ENCODE results near the gene GPER1.

GPER1 gene

DNA sequence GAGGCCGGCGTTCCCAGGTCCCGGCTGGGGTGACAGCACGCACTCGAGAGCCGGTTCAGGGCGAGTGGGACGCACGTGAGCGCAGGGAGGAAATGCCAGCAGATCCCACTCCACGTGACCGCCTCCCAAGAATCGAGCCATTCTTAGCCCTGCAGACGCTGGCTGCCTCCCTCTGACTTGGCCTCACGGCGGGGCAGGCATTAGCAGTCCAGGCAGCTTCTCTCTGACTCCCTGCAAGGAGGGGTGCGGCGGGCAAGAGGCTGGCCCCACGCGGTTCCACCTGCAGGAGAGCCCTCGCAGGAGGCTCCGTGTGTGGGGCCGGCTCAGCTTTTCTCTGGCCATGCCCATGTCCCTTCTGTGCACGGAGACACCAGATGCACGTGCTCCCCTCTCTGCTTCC, 33.5 kb upstream of the GPER1 start:
- no peak for DNase-seq

DNA sequence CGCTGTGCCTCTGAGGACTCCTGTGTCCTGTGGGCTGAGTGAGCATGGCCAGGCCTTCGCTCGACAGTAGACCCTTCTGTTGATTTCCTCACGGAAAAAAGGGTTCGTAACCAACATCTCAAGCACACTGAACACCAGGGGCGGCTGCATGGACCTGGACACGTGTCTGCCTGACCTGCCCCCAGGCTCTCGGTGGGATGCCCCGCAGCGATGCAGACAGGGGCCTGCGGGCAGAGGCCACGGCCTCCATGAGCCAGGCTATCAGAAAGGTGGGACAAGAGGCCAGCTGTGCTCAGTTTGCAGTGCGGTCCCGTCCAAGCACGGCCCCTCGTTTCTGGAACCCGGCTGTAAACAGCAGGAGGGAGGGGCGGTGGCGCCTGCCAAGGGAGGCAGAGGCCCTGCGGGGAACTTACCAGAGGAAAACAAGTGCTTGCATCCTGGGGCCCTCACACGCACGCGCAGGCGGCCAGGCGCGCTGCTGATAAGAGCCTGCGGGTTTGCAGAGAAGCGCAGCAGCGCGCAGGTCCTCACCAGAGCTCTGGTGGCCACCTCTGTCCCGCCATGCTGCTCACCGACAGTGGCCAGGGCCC, 33.0 kb upstream of the GPER1 start:
- DNase-seq: peak; percentile 63

DNA sequence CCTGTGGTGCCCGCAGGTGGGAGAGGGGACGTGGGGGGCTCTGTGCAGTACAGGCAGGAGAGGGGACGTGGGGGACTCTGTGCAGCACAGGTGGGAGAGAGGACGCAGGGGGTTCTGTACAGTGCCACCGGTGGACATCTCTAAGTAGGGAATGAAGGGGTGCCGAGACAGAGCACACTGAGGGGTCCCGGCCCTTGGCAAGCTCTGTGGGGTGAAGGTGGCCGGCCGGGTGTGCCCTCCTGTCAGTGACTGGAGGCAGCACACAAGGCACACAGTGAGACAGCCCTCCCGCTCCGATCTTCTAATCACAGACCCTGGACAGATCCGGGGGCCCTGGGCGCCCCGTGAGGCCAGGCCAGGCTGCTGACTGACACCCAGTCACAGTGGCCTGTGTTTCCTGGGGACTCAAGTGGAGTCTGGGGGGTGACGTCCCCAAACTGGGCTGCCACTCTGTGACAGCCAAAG, 32.4 kb upstream of the GPER1 start:
- DNase-seq: no peak

DNA sequence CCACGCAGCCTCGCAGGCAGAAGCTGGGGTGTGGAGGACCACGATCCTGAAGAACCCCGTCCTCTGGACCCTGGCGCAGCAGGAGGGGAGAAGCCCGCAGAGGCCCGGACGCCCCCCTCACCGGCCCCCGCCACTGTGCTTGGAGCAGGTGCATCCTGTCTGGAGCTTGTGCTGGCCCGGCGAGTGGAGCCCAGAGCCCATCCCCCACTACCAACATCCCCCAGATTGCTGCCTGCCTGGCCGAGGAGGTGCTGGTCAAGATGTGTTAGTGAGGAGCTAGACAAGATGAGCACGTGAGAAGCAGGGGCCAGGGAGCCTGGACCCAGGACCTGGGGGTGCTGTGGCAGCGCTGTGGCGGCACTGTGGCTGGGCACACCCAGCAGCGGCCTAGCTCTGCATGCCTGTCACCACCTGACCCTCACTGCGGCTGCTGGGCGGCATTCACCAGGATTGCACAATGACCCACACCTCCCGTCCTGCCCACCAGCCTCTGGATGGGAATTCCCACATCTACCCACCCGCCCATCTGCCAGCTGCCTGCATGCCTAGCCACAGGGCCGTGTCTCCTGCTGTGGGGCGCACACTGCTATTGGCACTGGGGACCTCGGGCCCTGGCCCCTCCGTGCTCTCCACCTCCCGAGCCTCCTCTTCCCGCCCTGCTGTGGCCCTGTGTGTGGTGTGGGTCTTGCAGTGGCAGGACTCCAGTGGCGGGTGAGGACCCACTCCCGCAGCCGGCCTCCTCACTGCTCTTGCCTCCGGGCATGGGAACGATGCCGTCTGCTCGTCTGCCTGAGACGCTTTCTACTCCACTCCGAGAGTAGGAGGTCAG, 31.7 kb upstream of the GPER1 start:
- no peak for DNase-seq

DNA sequence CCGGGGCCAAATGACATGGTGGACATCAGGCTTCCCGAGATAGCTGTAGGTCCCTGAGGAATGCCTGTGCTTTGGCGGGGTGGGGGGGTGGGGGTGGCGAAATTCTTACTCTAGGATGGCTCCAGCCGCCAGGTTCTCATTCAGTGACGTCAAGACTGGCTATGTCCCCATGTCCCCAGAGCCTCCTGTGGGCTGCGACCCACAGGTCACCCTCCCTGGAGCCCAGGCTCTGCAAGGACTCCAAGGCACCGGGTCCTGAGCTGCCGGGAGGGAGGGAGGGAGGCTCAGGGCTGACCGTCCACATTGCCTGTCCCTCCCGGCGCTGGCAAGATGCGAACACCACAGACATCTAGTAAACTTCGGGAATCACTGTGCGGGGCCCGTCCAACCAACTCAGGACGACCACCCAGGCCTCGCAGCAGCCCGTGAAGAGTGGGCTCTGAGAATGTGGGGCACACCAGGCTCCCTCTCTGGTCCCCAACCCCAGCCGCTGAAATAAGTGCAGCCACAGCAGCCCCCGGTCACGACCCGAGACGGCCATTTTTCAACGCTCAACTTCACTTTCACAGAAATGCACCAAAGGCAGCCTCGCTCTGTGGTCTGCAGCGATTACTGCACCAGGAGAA, 31.0 kb upstream of the GPER1 start:
- DNase-seq: no peak

DNA sequence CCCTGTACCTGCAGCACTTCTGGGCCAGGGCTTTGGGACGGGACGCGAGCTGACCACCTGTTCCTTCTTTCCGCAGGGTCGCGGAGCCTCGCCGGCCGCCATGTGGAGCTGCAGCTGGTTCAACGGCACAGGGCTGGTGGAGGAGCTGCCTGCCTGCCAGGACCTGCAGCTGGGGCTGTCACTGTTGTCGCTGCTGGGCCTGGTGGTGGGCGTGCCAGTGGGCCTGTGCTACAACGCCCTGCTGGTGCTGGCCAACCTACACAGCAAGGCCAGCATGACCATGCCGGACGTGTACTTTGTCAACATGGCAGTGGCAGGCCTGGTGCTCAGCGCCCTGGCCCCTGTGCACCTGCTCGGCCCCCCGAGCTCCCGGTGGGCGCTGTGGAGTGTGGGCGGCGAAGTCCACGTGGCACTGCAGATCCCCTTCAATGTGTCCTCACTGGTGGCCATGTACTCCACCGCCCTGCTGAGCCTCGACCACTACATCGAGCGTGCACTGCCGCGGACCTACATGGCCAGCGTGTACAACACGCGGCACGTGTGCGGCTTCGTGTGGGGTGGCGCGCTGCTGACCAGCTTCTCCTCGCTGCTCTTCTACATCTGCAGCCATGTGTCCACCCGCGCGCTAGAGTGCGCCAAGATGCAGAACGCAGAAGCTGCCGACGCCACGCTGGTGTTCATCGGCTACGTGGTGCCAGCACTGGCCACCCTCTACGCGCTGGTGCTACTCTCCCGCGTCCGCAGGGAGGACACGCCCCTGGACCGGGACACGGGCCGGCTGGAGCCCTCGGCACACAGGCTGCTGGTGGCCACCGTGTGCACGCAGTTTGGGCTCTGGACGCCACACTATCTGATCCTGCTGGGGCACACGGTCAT, 30.3 kb upstream of the GPER1 start:
- no peak for DNase-seq

DNA sequence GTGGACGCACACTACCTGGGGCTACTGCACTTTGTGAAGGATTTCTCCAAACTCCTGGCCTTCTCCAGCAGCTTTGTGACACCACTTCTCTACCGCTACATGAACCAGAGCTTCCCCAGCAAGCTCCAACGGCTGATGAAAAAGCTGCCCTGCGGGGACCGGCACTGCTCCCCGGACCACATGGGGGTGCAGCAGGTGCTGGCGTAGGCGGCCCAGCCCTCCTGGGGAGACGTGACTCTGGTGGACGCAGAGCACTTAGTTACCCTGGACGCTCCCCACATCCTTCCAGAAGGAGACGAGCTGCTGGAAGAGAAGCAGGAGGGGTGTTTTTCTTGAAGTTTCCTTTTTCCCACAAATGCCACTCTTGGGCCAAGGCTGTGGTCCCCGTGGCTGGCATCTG, 29.6 kb upstream of the GPER1 start:
- DNase-seq: no peak

DNA sequence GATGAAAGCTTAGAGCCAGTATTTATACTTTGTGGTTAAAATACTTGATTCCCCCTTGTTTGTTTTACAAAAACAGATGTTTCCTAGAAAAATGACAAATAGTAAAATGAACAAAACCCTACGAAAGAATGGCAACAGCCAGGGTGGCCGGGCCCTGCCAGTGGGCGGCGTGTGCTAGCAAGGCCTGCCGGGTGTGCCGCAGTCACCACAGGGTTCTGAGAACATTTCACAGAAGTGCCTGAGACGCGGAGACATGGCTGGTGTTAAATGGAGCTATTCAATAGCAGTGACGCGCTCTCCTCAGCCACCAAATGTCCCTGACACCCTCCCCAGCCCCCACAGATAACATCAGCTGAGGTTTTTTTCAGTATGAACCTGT, 29.1 kb upstream of the GPER1 start:
- DNase-seq: no peak

DNA sequence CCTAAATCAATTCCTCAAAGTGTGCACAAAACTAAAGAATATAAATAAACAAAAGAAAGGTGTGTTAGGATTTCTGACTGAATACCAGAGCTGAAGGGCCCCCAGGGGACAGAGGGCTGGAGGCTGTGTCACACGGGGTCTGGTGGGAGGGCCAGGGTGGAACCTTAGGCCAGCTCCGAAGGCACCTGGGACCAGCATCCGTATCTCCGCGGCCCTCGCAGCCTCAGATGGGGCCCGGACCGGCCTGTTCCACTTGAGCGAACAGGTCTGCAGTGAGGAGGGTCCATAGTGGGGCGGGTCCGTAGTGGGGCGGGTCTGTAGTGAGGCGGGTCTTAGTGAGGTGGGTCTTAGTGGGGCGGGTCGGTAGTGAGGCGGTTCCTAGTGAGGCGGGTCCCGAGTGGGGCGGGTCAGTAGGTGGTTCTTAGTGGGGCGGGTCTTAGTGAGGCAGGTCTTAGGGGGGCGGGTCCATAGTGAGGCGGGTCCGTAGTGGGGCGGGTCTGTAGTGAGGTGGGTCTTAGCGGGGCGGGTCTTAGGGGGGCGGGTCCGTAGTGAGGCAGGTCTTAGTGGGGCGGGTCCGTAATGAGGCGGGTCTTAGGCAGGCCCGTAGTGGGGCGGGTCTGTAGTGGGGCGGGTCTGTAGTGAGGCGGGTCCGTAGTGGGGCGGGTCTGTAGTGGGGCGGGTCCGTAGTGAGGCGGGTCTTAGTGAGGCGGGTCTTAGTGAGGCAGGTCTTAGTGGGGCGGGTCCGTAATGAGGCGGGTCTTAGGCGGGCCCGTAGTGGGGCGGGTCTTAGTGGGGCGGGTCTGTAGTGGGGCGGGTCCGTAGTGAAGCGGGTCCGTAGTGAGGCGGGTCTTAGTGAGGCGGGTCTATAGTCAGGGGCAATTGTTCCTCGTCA, 28.5 kb upstream of the GPER1 start:
- no peak for DNase-seq

DNA sequence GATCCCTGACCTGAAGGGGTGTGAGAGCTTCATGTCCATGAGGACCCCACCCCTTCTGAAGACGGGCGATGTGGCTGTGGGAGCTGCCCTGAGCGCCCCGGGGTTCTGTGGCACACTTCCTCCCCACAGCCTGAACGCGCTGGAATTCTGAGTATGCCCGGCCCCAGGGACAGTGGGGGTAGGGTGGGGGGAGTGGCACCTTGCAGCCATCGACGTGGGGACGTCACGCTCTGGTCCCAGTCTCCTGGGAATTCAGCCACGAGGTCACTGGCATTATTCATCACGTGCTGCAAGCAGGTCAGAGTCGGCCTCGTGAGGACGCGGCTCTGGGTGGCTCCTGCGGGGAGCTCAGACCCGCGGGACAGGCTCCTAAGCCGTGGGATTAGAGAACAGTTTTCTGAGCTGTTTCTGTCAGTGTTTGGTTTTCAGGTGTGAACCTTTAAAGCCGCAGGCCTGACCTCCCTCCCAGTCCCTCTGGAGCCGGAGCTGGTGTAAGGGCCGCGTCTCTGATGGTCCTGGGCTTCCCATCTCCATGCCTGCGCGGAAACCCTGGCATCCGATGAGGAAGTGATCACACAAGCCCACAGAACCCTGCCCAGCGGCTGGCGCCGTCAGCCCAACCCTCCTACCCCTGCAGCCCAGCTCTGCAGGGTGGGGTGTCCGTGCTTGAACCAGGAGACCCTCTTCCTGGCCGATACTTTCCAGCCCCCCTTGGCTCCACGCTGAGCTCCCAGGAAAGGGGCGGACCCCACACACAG, 27.4 kb upstream of the GPER1 start:
- no peak for DNase-seq

DNA sequence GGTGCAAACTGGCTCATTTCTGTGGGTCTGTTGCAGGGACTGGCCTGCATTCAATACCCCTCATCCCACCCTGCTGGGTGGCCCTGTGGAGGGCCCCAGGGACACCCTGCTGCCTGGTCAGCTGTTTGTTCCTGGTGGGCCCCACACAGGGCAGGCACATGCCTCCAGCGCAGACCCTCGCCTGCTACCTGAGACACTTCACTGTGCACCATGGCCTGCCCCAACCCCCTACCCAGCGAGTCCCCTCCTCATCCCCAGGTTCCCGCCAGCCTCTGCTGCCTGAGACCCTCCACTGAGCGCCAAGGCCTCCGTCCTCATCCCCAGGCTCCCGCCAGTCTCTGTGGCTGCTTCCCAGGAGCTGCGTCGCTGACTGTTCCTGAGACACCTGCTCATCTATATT, 26.7 kb upstream of the GPER1 start:
- no peak for DNase-seq

DNA sequence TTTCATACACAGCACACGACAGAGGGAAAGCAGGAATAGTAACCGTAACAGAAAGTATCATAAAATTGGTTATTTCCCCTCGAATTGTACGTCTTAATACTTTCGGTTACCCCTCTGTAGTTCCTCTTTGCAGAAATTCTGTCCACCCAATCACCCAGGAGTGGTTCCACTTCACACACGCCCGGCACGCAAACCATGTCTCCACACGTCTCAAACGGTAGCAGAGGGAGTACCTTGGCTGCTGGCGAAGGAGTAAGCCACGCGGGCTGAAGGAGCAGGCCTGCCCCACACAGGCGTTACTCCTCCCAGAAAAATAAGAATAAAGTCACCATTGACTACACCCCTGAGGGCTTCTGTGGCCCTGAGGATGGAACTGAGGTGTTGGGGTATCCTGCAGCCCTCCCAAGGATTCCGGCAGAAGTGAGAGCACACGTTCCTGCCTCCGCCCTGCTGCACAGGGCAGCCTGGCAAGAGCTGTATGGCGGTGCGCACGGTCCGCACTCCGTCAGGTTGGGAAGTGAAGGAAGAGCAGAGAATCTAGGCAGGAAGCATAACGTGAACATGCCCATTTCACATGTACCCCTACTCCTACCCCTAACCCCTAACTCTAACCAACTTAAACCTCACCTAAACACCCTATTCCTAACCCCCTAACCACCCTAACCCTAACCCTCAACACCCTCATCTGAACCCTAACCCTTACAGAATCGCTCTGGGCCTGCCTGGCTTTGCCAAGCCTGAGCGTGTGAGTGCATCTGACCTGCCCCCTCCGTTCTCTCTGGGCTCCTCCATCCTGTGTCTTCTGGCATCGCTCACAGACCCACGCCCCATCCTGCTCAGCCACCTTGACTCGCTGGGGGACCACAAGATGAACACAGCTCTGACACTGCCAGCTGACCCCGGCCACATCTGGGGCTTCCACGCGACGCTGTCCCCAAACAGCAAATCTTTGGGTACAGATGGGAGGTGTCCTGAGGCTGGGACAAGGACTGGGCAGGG, 25.3 kb upstream of the GPER1 start:
- DNase-seq: no peak

DNA sequence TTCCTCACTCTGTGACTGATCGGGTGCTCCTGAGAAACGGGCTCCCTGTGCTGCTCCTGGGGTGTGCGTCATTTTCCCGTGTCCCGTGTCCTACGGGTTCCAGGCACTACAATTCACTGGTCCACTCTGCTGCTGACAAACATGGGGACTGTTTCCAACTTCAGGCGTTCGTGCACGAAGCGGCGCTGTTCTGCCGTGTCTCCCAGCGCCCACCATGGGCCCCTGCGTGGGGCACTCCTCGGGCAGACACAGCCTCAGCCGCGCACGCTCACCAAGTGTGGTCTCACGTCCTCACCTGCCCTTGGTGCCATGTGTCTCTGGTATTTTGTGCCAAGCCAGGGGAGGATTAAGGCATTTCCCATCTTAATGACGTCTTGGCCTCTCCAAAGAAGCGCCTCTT, 24.6 kb upstream of the GPER1 start:
- no peak for DNase-seq

DNA sequence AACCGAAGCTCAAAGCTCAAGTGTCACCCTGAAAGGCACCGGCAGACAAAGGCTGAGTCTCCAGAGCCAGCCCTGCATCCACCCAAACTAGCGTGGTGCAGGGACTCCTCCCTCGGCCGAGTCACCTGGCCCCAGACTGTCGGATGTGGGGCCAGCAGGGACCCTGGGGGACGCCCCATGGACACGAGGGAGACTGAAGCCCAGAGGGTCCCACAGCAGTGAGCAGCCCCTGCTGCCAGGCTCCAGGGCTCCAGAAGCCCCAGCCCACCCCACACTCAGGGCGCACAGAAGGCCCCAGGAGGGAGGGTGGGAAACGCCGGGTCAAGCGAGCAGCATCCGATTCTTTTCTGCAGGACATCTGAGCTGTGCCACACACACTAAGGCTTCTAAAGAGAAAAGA, 23.3 kb upstream of the GPER1 start:
- no peak for DNase-seq

DNA sequence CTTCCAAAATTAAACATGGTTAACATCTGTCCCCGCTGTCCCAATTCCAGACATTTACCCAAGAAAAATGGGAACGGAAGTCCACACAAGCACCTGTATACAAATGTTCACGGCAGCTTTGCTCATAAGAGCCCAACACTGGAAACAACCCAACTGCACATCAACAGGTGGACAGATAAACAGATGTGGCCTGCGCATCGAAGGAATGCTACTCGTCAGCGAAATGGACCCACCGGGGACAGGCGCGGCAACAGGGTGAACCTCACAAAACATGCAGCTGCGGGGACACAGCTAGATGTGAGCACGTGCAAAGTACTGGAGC, 22.7 kb upstream of the GPER1 start:
- no peak for DNase-seq

DNA sequence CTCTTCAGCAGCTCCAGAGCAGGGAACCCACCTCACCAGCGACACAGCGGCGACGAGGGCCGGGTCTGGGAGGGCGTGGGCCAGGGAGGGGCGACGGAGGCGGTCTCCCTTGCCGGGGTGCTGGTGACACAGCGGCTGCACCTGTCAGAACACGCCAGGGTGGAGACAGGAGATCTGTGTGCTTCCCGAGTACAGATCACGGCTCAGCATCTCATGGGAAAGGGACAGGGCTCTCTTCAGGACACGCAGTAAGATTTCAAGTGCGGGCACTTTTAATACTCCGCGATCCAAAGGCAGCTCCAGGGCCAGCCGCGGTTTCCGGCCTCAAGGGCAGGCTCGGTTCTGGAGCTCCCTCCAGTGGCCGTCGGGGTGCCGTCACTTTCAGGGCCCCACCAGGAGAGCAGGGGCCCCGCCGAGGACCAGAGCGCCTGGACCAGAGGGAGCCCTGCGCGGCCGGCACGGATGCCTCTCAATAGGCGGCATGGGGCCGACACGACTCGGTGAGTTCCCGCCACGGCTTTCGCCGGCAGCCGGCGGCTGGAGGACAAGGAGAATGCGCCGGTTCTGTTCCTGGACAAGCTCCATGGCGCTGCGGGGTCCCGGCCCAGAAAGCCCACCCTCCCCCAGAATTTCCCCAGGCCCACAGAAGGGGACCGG, 22.2 kb upstream of the GPER1 start:
- DNase-seq: peak; percentile 81

DNA sequence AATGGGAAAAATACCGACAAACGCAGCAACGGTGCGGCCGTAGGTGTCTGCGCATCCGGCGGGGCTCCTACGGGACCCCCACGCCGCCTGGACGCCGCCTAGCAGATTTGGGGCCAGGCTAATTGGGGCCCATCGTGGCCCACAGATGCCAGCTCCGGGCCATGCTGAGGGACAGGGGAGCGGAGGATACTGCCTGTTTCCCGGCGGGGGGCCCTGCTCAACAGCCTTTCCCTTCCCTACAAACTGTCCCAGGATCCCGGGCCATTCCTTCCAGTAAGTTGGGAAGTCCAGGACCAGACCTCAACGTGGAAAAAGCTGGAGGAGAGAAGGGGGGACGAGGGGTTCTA, 21.7 kb upstream of the GPER1 start:
- no peak for DNase-seq

DNA sequence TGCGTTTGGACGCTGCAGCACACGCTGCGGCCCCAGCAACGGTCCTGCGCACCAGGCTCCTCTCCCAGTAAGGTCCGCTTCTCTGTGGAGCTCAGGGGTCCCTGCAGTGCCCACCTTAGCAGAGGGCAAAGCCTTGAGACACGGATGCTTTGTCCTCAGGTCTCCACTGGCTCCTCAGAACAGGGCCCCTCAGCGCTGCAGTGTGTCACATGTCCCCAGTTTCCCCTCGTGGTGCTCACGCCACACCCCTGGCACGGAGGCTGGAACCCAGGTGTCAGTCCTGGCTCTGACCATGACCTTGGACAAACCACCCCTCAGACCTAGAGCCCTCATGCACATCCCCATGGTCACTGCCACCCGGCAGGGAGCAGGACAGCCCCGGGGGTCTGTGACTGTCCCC, 19.9 kb upstream of the GPER1 start:
- DNase-seq: no peak

DNA sequence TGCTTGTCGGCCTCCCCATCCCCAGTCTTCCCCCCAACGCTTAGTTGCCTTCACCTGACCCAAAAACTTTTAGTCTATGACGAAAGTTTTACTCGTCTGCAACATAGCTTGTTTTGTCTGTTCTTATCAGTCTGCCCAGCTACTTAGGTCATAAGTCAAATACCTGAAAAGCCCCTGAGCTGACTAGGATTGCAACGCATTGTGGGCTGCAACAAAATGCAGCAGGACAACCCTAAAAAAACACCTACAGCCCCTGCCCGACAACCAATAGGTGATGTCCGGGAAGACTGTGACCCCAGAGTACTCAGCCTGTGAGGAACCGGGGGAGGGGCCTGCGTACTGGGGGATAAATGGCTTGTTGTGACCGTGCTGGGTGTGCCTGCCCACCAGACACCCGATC, 19.3 kb upstream of the GPER1 start:
- DNase-seq: no peak

DNA sequence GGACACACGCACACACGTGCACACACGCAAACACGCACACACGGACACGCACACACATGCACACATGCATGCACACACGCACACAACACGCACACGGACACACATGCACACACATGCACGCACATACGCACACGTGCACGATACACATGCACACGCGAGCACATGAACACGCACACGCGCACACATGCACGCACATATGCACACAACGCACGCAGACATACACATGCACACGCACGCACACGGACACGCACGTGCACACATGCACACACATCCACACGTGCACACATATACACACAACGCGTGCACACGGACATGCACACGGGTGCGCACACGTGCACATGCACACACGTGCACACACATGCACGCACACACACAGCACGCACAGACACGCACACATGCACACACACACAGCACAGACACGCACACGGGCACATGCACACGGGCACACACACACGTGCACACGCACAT, 17.3 kb upstream of the GPER1 start:
- DNase-seq: no peak

All from activated naive CD4-positive, alpha-beta T cell treated with anti-CD3 and anti-CD28 coated beads, Interleukin-2, amount 50 U/mL, for 16 hours (primary cell).